WI38 (cell line): Measurements from ENCODE around the gene SPATS2.
"Not testable (repeated sequence)": the region's sequence is repeated elsewhere in the genome, so short reads cannot be mapped to it uniquely, and the experiment has no call there.

Source experiments
- H3K4me3 ChIP-seq: 2 replicates; pipeline ENCODE4 v1.5.1; 2011; ENCODE audit warnings: low read depth, mild to moderate bottlenecking, control low read depth, low read length
- CTCF ChIP-seq: IDR thresholded peaks from 2 replicates; pipeline ENCODE4 v1.5.1; 2012; ENCODE audit warnings: low read depth, mild to moderate bottlenecking, control low read depth, low read length

Gene SPATS2

GRCh38 chr12:49367381-49368239, at the start of gene SPATS2:
Gene SPATS2, plus strand, starts transcription at chr12:49367462. Its CDS starts 93,551 bp downstream, at chr12:49461013.
- no peak for TF ChIP-seq CTCF
- H3K4me3 ChIP-seq = peak within 1 kb of the TSS; percentile 84

- H3K4me3 ChIP-seq = not testable (repeated sequence)
These were observed 46.7 kb upstream of the SPATS2 start for GRCh38 chr12:49320411-49321103.

- no peak for TF ChIP-seq CTCF
These were observed 44.9 kb upstream of the SPATS2 start for GRCh38 chr12:49322367-49322707.

GRCh38 chr12:49322708-49323523, 44.3 kb upstream of the SPATS2 start, which contains the start of gene TROAP:
Gene TROAP, plus strand, starts transcription at chr12:49323255. Its CDS starts 354 bp downstream, at chr12:49323609.
- peak within 1 kb of the TSS; percentile 80 for H3K4me3 ChIP-seq
- no peak for TF ChIP-seq CTCF

More at GRCh38 chr12:49322367-49322707, 44.9 kb upstream of the SPATS2 start:
- peak overlapping the region; percentile 80 for H3K4me3 ChIP-seq

GRCh38 chr12:49323524-49324097, 43.7 kb upstream of the SPATS2 start:
- peak overlapping the region; percentile 80 for H3K4me3 ChIP-seq
- no peak for TF ChIP-seq CTCF

- H3K4me3 ChIP-seq = no peak overlapping the region
- no peak for TF ChIP-seq CTCF
These were observed 41.7 kb upstream of the SPATS2 start for GRCh38 chr12:49325606-49326005.

- no peak for TF ChIP-seq CTCF
These were observed 39.9 kb upstream of the SPATS2 start for GRCh38 chr12:49327368-49327767.

More at GRCh38 chr12:49327368-49327767, 39.9 kb upstream of the SPATS2 start:
- H3K4me3 ChIP-seq = no peak overlapping the region
